Colonic mucosa (tissue), 4 donors: ENCODE results near the gene UMOD. TPM values are rescaled to one million over a fixed set of nuclear protein-coding genes. Genes with fewer than 3 reads are reported as not detected.

Experiments
- DNase-seq: peaks from one replicate; pipeline ENCODE4 v3.0.0-alpha.2; 2020
- H3K27ac ChIP-seq: fragments of 200-600 bp; one replicate; pipeline ENCODE4 v1.8.0; 2021
- H3K27me3 ChIP-seq: fragments of 200-600 bp; one replicate; pipeline ENCODE4 v1.8.0; 2021
- H3K36me3 ChIP-seq: fragments of 200-600 bp; one replicate; pipeline ENCODE4 v1.8.0; 2021
- H3K4me1 ChIP-seq: fragments of 200-600 bp; one replicate; pipeline ENCODE4 v1.8.0; 2021; ENCODE audit warnings: mild to moderate bottlenecking
- H3K4me3 ChIP-seq: fragments of 200-600 bp; one replicate; pipeline ENCODE4 v1.8.0; 2021
- H3K9ac ChIP-seq, 2 donors: one replicate each; pipeline ENCODE4 v1.7.0; 2013; ENCODE audit warnings: control low read depth in 2 of 2, low read depth in 2 of 2, low read length in 2 of 2
- H3K9me3 ChIP-seq: fragments of 200-600 bp; one replicate; pipeline ENCODE4 v1.8.0; 2021
- CTCF ChIP-seq: fragments of 200-600 bp; IDR thresholded peaks from one replicate; pipeline ENCODE4 v1.8.0; 2022; ENCODE audit warnings: antibody characterized with exemption, mild to moderate bottlenecking
- intact Hi-C: fragments of 100-400 bp; cut with DNase I; formaldehyde crosslinking; loops from one replicate; pipeline ENCODE4 v1.14.1; 2022
- total RNA-seq, 2 donors: library from RNA; stranded (reverse); fragmentation: NEBNext Ultra II Directional in 1 of 2; extraction: Animal tissue kit (Norgen Biotek cat#: 25700) in 1 of 2; gene quantifications; one replicate each; pipeline ENCODE4 v1.2.1, GENCODE V29; 2021
- donor health status: healthy.
- donor health status: DM: no; HTN: no; CAD: no.
- donor health status: DM: no; HTN: no; CAD: no.

UMOD gene
- total RNA-seq, 2 donors from 2014 or later, result not detected

GRCh38 chr16:20364051-20364450 is 11.5 kb upstream of the UMOD start:
- no peak for DNase-seq
- Histone ChIP-seq H3K27ac (no peak overlapping the region), H3K27me3 (no peaks in the 10 kb centered on the region), H3K9me3 (no peaks in the 10 kb centered on the region), H3K36me3 (no peaks in the 10 kb centered on the region), H3K4me1 (no peaks in the 10 kb centered on the region), H3K9ac (no peak overlapping the region), H3K4me3 (no peak overlapping the region)
- intact Hi-C loops, result no loop called here
- no peak for TF ChIP-seq CTCF

- no peak for TF ChIP-seq CTCF
- no peak for DNase-seq
- no peaks in the 10 kb centered on the region for H3K36me3 ChIP-seq
- no peaks in the 10 kb centered on the region for H3K9me3 ChIP-seq
- no peaks in the 10 kb centered on the region for H3K4me1 ChIP-seq
- intact Hi-C loops, result no loop called here
- H3K4me3 ChIP-seq, result no peak overlapping the region
- no peak overlapping the region for H3K27ac ChIP-seq
- H3K9ac ChIP-seq, result no peak overlapping the region
- no peaks in the 10 kb centered on the region for H3K27me3 ChIP-seq
Observed at GRCh38 chr16:20363191-20363590, 10.7 kb upstream of the UMOD start.

GRCh38 chr16:20359997-20360396 is 7.5 kb upstream of the UMOD start:
- Histone ChIP-seq H3K9me3 (no peaks in the 10 kb centered on the region), H3K36me3 (no peaks in the 10 kb centered on the region), H3K4me3 (no peak overlapping the region), H3K4me1 (no peaks in the 10 kb centered on the region), H3K27me3 (no peaks in the 10 kb centered on the region), H3K9ac (no peak overlapping the region), H3K27ac (no peak overlapping the region)
- no peak for DNase-seq
- TF ChIP-seq CTCF, result no peak
- intact Hi-C loops, result no loop called here

- Histone ChIP-seq H3K36me3 (no peaks in the 10 kb centered on the region), H3K27ac (no peak overlapping the region), H3K4me1 (no peaks in the 10 kb centered on the region), H3K9me3 (no peaks in the 10 kb centered on the region), H3K4me3 (no peak overlapping the region), H3K27me3 (no peaks in the 10 kb centered on the region), H3K9ac (no peak overlapping the region)
- TF ChIP-seq CTCF, result no peak
- no peak for DNase-seq
- intact Hi-C loops, result no loop called here
Observed at GRCh38 chr16:20355114-20355782, 2.7 kb upstream of the UMOD start.

- no peaks in the 10 kb centered on the region for H3K36me3 ChIP-seq
Observed at GRCh38 chr16:20353379-20353778, 864 bp upstream of the UMOD start.

More at GRCh38 chr16:20353379-20353778, 864 bp upstream of the UMOD start:
- no peak for TF ChIP-seq CTCF
- no peaks in the 10 kb centered on the region for H3K4me1 ChIP-seq
- DNase-seq, result no peak
- H3K4me3 ChIP-seq, result no peak overlapping the region
- no peak overlapping the region for H3K27ac ChIP-seq
- H3K27me3 ChIP-seq, result no peaks in the 10 kb centered on the region
- no peaks in the 10 kb centered on the region for H3K9me3 ChIP-seq
- intact Hi-C loops, result no loop called here
- H3K9ac ChIP-seq, result no peak overlapping the region
